ENCODE measurements around the gene CSHL1.

DNA sequence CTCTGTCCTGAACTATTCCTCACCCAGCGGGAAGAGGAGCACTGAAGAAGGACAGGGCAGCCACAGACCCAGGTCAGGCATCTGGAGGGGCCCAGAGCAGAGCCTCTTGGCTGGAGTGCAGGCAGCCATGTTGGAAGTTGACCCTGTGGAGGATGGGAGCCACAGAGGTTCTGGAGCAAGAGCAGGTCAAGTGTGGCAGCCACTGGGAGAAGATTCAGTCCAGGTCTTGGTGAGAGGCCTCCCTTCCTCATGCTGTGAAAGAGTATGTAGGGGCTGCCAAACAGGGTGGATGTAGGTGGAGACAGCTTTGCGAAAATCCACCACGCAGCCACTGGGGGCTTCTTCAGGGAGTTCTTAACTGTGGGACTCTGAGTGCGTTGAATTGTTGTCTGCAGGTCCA, 21.7 kb upstream of the CSHL1 start:
- TF ChIP-seq CTCF (IDR thresholded peaks at IDR 0.05; ENCODE audit: poor library complexity, severe bottlenecking) (no peak), POLR2AphosphoS5 (IDR thresholded peaks at IDR 0.05) (no peak), EZH2 (IDR thresholded peaks at IDR 0.05; ENCODE audit: borderline replicate concordance, insufficient read depth, low read length, poor library complexity, severe bottlenecking) (no peak), SMC3 (conservative IDR thresholded peaks at IDR 0.05; ENCODE audit: poor library complexity) (no peak), RAD21 (conservative IDR thresholded peaks at IDR 0.05) (no peak), EP300 (conservative IDR thresholded peaks at IDR 0.05; ENCODE audit: poor library complexity, severe bottlenecking) (no peak), REST (IDR thresholded peaks at IDR 0.05; ENCODE audit: borderline replicate concordance) (no peak), TAF1 (IDR thresholded peaks at IDR 0.05; ENCODE audit: low read depth) (no peak), MXI1 (conservative IDR thresholded peaks at IDR 0.05; ENCODE audit: poor library complexity, severe bottlenecking) (no peak)
